ENCODE data around the gene PCGF3. TPM values are rescaled to one million over a fixed set of nuclear protein-coding genes. Genes with fewer than 3 reads are reported as not detected.

The PCGF3 gene
- total RNA-seq, 1 donor from 2014 or later: 31.0 TPM

- no peak overlapping the region for H3K4me3 Mint-ChIP-seq
- H3K27ac Mint-ChIP-seq: no peak overlapping the region
- intact Hi-C loops (cut with micrococcal nuclease): no loop called here
- peaks cover 26% of the 10 kb centered on the region for H3K4me1 Mint-ChIP-seq (ENCODE audit: low read depth)
- DNase-seq (ENCODE audit: low spot score): no peak
- peaks cover 2% of the 10 kb centered on the region for H3K27me3 Mint-ChIP-seq (ENCODE audit: insufficient read depth)
- H3K9me3 Mint-ChIP-seq: no peaks in the 10 kb centered on the region
- H3K36me3 Mint-ChIP-seq (ENCODE audit: low read depth): peaks cover 5% of the 10 kb centered on the region
These were observed 1.4 kb downstream of the PCGF3 start for GRCh38 chr4:706834-707598.

DNA sequence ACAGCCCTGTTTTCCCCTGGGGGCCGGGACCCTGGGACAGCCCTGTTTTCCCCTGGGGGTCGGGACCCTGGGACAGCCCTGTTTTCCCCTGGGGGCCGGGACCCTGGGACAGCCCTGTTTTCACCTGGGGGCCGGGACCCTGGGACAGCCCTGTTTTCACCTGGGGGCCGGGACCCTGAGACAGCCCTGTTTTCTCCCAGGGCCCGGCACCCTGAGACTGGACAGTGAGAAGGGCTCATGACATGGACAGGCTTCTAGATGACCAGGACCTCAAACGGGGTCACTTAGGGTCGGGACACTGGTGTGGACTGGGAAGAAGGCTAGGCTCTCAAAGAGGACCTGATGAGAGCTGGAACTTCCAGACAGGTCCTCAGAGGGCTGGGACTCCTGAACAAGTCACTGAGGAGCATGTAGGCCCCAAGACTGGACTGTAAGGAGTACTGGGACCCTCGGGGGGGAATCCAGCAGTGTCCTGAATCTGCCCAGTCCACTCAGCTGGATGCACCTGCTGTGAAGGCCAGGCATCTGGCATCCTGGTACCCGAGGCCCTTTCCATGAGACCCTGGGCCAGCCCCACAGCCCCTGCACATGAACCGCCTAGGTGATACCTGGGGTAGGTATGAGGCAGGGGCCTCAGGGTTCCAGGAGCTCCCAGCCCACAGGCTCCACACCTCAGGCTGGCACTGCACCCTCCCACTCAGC lies 2.4 kb downstream of the PCGF3 start:
- H3K4me3 Mint-ChIP-seq: peak overlapping the region; percentile 22
- peaks cover 26% of the 10 kb centered on the region for H3K4me1 Mint-ChIP-seq (ENCODE audit: low read depth)
- H3K36me3 Mint-ChIP-seq (ENCODE audit: low read depth): peaks cover 5% of the 10 kb centered on the region
- DNase-seq (ENCODE audit: low spot score): no peak
- intact Hi-C loops (cut with micrococcal nuclease): no loop called here
- H3K27ac Mint-ChIP-seq: no peak overlapping the region
- H3K9me3 Mint-ChIP-seq: no peaks in the 10 kb centered on the region
- H3K27me3 Mint-ChIP-seq (ENCODE audit: insufficient read depth): peaks cover 2% of the 10 kb centered on the region

- no peak for DNase-seq (ENCODE audit: low spot score)
- intact Hi-C loops (cut with micrococcal nuclease): no loop called here
- no peak overlapping the region for H3K4me3 Mint-ChIP-seq
- peaks cover 5% of the 10 kb centered on the region for H3K36me3 Mint-ChIP-seq (ENCODE audit: low read depth)
- peaks cover 26% of the 10 kb centered on the region for H3K4me1 Mint-ChIP-seq (ENCODE audit: low read depth)
- H3K27me3 Mint-ChIP-seq (ENCODE audit: insufficient read depth): no peaks in the 10 kb centered on the region
- no peaks in the 10 kb centered on the region for H3K9me3 Mint-ChIP-seq
- no peak overlapping the region for H3K27ac Mint-ChIP-seq
These were observed 3.0 kb downstream of the PCGF3 start for GRCh38 chr4:708631-708933.

GRCh38 chr4:709348-709747 lies 3.7 kb downstream of the PCGF3 start:
- Mint-ChIP-seq H3K36me3 (ENCODE audit: low read depth) (peaks cover 5% of the 10 kb centered on the region), H3K27me3 (ENCODE audit: insufficient read depth) (no peaks in the 10 kb centered on the region), H3K27ac (no peak overlapping the region), H3K9me3 (no peaks in the 10 kb centered on the region), H3K4me3 (peak overlapping the region; percentile 13), H3K4me1 (ENCODE audit: low read depth) (peaks cover 26% of the 10 kb centered on the region)
- intact Hi-C loops (cut with micrococcal nuclease): no loop called here
- no peak for DNase-seq (ENCODE audit: low spot score)

DNA sequence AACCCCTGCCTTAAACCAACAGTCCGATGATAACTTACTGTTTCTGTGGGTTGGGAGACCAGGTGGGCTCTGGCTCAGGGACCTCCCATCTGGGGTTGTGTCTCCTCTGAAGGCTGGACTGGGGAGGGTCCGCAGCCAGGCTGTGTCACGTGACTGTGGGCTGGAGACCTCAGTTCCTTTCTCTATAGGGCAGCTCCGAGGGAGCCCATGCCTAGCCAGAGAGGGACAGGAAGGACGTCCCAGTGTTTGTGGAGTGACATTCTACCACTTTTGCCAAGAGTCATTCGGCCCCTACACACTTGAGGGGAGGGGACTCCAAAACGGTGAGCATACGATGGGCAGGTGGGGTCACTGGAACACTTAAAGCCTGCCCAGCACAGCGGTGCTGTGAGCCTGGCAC lies 4.5 kb downstream of the PCGF3 start:
- peaks cover 26% of the 10 kb centered on the region for H3K4me1 Mint-ChIP-seq (ENCODE audit: low read depth)
- intact Hi-C loops (cut with micrococcal nuclease): no loop called here
- H3K36me3 Mint-ChIP-seq (ENCODE audit: low read depth): peaks cover 5% of the 10 kb centered on the region
- H3K27ac Mint-ChIP-seq: no peak overlapping the region
- H3K27me3 Mint-ChIP-seq (ENCODE audit: insufficient read depth): no peaks in the 10 kb centered on the region
- no peak overlapping the region for H3K4me3 Mint-ChIP-seq
- H3K9me3 Mint-ChIP-seq: no peaks in the 10 kb centered on the region
- DNase-seq (ENCODE audit: low spot score): no peak

DNA sequence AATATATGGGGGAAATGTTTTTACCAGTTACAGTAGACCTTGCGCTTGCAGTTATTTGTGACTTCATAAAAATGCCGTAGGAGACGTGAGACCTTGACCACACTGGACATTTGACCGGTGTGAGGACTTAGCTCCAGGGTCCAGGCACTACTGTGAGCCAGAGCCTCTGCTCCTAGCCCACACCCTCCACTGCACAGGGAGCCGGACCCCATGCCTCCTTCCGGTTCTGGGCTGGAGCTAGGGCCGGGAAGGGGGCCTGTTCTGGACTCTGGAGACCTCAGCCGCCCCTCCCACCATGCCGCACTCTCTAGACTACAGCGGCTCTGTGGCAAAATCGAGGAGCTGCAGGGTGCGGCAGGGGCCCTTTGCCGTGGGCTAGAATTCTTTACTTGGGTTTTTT lies 5.3 kb downstream of the PCGF3 start:
- Mint-ChIP-seq H3K36me3 (ENCODE audit: low read depth) (peaks cover 5% of the 10 kb centered on the region), H3K4me3 (no peak overlapping the region), H3K9me3 (no peaks in the 10 kb centered on the region), H3K27ac (no peak overlapping the region), H3K27me3 (ENCODE audit: insufficient read depth) (no peaks in the 10 kb centered on the region), H3K4me1 (ENCODE audit: low read depth) (peaks cover 26% of the 10 kb centered on the region)
- intact Hi-C loops (cut with micrococcal nuclease): no loop called here
- no peak for DNase-seq (ENCODE audit: low spot score)

DNA sequence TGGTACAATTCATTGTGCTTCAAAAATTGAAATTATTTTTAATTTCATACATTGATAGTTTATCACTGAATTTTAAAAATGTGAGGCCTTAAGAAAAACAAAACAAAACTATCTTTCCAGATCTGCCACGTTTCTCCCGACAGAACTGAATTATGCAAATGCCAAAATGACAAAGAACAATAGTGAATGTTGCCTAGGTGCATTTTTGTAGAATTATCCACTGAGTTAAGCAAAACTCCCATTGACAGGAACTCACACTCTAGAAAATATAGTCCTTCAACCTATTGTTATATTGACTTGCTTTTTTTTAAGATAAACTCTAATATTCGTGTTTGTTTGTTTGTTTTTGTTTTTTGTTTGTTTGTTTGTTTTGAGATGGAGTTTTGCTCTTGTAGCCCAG lies 6.5 kb downstream of the PCGF3 start:
- Mint-ChIP-seq H3K27ac (no peak overlapping the region), H3K4me3 (no peak overlapping the region), H3K27me3 (ENCODE audit: insufficient read depth) (no peaks in the 10 kb centered on the region), H3K9me3 (no peaks in the 10 kb centered on the region), H3K36me3 (ENCODE audit: low read depth) (peaks cover 5% of the 10 kb centered on the region), H3K4me1 (ENCODE audit: low read depth) (peaks cover 26% of the 10 kb centered on the region)
- intact Hi-C loops (cut with micrococcal nuclease): no loop called here
- DNase-seq (ENCODE audit: low spot score): no peak

DNA sequence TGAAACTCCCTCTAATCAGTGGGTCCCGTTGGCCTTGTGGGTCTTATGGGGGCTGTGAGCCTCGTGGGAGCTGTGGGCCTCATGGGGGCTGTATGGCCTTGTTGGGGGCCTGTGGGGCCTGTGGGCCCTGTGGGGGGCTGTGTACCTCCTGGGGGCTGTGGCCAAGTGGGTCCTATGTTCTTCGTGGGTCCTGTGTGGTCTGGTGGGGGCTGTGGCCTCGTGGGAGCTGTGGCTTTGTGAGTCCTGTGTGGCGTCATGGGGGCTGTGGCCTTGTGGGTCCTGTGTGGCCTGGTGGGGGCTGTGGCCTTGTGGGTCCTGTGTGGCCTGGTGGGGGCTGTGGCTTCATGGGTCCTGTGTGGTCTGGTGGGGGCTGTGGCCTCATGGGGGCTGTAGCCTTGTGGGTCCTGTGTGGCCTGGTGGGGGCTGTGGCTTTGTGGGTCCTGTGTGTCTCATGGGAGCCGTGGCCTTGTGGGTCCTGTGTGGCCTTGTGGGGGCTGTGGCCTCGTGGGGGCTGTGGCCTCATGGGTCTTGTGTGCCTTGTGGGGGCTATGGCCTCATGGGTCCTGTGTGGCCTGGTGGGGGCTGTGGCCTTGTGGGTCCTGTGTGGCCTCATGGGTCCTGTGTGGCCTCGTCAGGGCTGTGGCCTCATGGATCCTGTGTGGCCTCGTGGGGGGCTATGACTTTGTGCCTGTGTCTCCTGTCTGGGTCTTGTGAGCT lies 7.4 kb downstream of the PCGF3 start:
- Mint-ChIP-seq H3K9me3 (no peaks in the 10 kb centered on the region), H3K27ac (no peak overlapping the region), H3K4me1 (ENCODE audit: low read depth) (peaks cover 26% of the 10 kb centered on the region), H3K4me3 (no peak overlapping the region), H3K27me3 (ENCODE audit: insufficient read depth) (no peaks in the 10 kb centered on the region), H3K36me3 (ENCODE audit: low read depth) (peaks cover 5% of the 10 kb centered on the region)
- intact Hi-C loops (cut with micrococcal nuclease): no loop called here
- DNase-seq (ENCODE audit: low spot score): no peak

DNA sequence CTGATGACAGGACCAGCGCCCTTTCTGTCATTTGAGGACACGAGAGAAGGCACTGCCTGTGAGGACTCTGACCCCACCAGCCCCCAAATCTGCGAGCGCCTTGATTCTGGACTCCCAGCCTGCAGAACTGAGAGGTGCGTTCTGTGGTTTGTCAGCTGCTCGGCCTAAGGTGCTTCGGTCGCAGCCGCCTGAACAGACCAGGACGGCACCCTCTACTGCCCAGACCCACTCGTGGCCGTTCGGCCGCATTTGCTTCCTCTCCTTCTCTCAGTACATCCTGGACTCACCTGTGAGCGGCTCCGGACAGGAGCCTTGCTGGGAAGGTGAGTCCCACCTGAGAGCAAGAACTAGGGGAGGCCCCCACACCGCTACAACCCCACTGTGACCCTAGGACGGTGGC lies 8.5 kb downstream of the PCGF3 start:
- Mint-ChIP-seq H3K36me3 (ENCODE audit: low read depth) (no peaks in the 10 kb centered on the region), H3K9me3 (no peaks in the 10 kb centered on the region), H3K4me3 (no peak overlapping the region), H3K27ac (no peak overlapping the region), H3K27me3 (ENCODE audit: insufficient read depth) (no peaks in the 10 kb centered on the region), H3K4me1 (ENCODE audit: low read depth) (peaks cover 18% of the 10 kb centered on the region)
- no peak for DNase-seq (ENCODE audit: low spot score)
- intact Hi-C loops (cut with micrococcal nuclease): no loop called here

DNA sequence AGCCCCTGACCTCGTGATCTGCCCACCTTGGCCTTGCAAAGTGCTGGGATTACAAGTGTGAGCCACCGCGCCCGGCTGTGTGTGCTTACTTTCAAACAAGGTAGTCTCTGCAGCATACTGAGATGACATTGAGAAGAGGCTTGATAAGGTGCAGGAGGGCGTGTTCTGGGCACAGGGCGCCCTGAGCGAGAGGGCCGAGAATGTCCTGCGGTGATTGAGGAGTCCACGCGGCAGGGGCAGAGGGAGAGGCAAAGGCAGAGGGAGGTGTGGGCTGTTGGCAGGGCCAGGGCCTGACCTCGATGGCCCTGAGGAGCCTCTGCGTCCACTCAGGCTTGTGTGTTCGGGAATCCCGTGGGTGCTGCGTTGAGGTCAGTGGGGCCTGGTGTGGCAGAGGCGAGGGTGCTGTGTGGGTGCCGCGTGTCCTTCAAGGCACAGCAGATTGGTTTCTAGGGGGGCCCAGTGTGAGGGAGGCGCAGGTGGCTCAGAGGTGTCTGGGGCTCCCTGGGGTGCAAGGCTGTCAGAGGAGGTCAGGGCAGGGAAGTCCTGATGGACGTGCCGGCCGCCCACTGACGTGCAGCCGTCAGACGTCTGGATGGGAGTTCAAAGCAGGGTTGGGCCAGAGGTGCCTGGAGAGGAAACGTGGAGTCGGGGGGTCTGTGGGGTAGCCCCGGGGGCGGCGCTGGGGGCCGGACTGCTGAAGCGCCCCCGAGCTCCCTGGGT lies 12.1 kb downstream of the PCGF3 start:
- Mint-ChIP-seq H3K4me1 (ENCODE audit: low read depth) (no peaks in the 10 kb centered on the region), H3K4me3 (no peak overlapping the region), H3K9me3 (peaks cover 5% of the 10 kb centered on the region), H3K27me3 (ENCODE audit: insufficient read depth) (no peaks in the 10 kb centered on the region), H3K36me3 (ENCODE audit: low read depth) (peaks cover 21% of the 10 kb centered on the region), H3K27ac (no peak overlapping the region)
- intact Hi-C loops (cut with micrococcal nuclease): no loop called here
- no peak for DNase-seq (ENCODE audit: low spot score)

DNA sequence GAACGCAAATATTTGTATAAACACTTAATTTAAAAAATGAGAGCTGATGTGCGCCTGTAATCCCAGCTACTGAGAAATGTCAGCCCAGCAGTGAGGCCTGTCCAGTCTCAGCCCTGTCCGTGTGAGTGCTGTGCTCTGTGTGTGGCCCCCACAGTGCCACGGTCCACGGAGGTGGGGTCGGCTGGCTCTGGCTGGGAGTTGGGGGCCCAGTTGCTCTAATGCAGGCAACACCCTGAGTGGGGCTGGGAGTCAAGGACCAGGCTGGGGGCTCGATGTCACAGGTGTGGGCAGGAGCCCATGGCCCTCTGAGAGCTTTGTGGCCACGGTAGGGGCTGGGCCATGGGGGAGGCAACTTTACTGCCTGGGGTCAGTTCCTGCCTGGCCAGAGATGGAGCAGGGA lies 12.8 kb downstream of the PCGF3 start:
- Mint-ChIP-seq H3K27ac (no peak overlapping the region), H3K4me3 (no peak overlapping the region), H3K36me3 (ENCODE audit: low read depth) (peaks cover 21% of the 10 kb centered on the region), H3K4me1 (ENCODE audit: low read depth) (no peaks in the 10 kb centered on the region), H3K9me3 (peaks cover 5% of the 10 kb centered on the region), H3K27me3 (ENCODE audit: insufficient read depth) (no peaks in the 10 kb centered on the region)
- intact Hi-C loops (cut with micrococcal nuclease): no loop called here
- DNase-seq (ENCODE audit: low spot score): no peak

DNA sequence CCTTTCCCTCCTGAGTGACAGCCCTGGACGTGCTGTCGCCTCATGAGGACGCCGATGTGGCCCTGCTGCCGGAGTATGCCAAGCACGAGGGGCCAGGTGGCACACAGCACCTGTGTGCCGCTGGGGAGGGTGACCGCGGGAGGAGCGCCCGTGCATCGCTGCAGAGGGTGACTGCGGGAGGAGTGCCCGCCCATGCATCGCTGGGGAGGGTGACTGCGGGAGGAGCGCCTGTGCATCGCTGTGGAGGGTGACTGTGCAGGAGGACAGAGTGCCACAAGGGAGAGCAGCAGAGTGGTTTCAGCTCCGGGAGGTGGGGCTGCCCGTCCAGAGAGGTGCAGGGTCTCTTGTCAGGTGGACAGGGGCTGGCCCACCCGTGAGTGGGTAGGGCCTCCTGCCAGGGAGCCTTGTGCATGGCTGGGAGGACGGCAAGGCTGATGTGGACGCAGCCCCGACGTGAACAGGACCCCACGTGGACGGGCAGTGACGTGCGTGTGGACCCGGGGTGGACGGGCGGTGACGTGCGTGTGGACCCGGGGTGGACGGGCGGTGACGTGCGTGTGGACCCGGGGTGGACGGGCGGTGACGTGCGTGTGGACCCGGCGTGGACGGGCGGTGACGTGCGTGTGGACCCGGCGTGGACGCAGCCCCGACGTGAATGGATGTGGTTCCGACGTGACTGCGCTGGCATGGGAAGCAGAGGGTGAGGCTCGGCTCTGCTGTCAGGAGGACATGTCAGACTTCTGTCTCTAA lies 14.7 kb downstream of the PCGF3 start:
- peaks cover 21% of the 10 kb centered on the region for H3K36me3 Mint-ChIP-seq (ENCODE audit: low read depth)
- H3K9me3 Mint-ChIP-seq: peaks cover 5% of the 10 kb centered on the region
- H3K4me1 Mint-ChIP-seq (ENCODE audit: low read depth): no peaks in the 10 kb centered on the region
- DNase-seq (ENCODE audit: low spot score): no peak
- no peak overlapping the region for H3K4me3 Mint-ChIP-seq
- intact Hi-C loops (cut with micrococcal nuclease): no loop called here
- no peak overlapping the region for H3K27ac Mint-ChIP-seq
- no peaks in the 10 kb centered on the region for H3K27me3 Mint-ChIP-seq (ENCODE audit: insufficient read depth)
